GM18858 (cell line): ENCODE results near the gene XRCC2.

Source experiments
- ATAC-seq: cut with Tn5 transposase; IDR thresholded peaks from one replicate; pipeline ENCODE4 v1.9.1; 2021; ENCODE audit not compliant: unreplicated experiment

The XRCC2 gene

GRCh38 chr7:152618427-152618826 lies 57.5 kb downstream of the XRCC2 start:
- ATAC-seq, result no peak

- ATAC-seq, result no peak
Measured at GRCh38 chr7:152617056-152617455, 58.9 kb downstream of the XRCC2 start.

DNA sequence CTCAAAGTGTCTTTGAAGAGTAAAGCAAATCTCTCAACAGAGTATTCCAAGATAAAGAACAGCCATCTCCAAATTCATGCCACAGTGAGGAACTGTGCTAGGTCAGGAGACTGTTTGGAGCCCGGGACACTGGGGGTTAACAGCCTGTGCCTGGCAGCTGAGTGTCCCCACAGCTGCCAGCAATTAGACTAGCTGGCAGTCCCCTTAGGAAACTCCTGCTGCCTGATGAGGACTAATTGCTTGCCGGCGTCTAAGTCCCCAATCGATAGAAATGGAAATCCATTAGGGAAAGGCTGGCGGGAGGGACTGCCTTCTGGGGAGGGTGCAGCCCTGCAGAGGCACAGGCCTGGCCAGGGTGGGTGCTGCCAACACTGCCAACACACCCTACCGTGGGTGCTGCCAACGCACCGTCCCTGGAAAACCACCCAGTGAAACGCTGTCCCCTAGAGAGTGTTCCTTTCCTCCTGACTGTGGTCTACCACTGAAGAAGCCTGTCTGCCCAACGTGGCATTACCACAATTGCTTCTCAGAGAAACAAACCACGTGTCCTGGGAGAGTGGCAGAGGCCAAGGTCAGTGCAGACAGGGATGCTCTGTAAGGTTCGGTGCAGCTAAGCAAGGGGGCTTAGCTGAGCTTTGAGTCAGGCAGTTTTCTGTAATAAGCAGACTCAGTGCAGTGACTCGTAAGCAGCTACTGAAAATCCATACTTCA lies 60.8 kb downstream of the XRCC2 start:
- no peak for ATAC-seq

DNA sequence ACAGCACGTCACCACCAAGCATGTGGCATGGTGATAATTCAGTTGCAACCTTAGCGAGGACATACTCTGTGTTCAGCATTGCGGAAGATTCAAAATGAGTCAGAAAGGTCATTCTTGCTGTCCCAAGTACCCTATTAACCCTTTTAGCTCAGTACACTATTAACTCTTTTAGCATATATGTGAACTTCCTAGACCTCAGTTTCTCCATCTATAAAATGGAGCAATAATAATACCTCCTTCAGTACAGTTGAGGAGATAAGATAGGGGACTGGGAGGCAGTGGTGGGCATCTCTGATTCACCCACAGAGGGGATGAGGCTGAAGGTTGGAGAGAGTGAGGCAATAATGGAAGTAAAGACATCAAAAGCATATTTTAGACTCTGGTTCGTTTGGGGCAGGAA lies 67.3 kb downstream of the XRCC2 start:
- no peak for ATAC-seq

DNA sequence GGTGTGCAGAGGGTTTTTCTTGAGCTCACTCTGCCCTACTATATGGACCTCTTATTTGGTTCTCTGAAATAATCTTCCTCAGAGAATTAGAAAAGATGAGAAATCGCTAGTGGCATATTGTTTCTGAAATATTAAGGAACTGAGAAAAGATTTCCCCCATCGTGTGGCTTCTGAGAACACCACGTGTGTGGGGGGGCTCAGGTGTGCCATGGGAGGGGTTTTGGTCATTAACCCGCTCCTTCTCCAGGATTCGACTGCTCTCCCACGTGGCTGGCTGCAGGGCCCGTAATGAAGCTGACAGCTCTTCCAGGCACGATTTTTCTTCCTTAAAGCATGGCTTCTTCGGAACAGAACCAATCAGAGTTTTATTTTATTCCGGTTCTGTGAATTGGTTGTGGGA lies 67.7 kb downstream of the XRCC2 start:
- ATAC-seq, result no peak

DNA sequence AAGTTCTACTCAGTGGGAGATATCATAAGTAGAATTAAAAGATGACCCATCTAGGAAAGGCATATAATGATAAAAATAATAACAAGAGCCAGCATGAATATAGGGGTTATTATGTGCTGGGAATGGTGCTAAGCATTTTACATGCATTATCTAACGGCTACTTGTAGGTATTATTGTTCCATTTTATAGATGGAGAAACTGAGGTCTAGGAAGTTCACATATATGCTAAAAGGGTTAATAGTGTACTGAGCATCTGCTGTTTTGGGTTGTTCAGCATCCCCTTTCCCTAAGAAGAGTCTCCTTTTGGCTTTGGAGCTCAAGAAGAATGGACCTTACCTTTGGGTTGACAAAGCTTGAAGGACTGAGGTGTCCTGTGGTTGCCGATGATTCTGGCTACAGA lies 68.9 kb downstream of the XRCC2 start:
- no peak for ATAC-seq

- no peak for ATAC-seq
Measured at GRCh38 chr7:152602962-152603361, 73.0 kb downstream of the XRCC2 start.

DNA sequence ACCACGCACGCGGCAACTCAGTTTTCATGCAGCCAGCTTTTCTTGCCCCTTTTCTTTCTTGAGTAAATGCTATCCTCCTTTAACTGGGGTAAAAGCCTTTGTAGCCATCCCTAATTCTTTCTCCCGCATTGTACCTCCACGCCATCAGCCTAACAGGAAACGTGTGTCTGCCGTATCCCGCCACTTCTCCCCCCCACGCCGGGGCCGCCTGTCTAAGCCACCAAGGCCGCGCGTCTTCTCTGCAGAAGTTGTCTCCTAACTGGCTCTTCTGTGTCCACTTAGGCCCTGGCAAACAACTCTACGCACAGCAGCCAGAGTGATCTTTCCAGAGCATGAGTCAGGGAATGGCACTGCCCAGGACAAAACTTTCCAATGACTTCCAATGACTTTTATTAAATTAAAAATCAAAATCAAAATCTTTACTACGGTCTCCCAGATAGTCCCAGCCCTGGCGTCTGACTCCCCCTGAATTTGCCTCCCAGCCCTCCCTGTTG lies 74.6 kb downstream of the XRCC2 start:
- no peak for ATAC-seq

DNA sequence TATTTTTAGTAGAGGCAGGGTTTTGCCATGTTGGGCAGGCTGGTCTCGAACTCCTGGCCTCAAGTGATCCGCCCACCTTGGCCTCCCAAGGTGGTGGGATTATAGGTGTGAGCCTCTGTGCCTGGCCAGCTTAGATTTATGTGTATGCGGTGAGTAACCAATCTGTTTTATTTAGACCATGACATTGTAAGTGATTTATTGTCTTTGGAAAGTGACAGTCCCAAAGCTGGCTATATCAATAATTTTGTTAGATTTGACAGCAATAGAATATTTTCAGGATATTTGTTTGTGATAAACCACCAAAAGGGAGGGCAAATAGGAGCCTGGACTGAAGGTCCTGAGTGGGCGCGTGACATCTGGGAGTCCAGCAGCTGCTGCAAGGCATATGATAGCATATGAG lies 75.7 kb downstream of the XRCC2 start:
- no peak for ATAC-seq

- no peak for ATAC-seq
Measured at GRCh38 chr7:152597507-152597906, 78.4 kb downstream of the XRCC2 start.

DNA sequence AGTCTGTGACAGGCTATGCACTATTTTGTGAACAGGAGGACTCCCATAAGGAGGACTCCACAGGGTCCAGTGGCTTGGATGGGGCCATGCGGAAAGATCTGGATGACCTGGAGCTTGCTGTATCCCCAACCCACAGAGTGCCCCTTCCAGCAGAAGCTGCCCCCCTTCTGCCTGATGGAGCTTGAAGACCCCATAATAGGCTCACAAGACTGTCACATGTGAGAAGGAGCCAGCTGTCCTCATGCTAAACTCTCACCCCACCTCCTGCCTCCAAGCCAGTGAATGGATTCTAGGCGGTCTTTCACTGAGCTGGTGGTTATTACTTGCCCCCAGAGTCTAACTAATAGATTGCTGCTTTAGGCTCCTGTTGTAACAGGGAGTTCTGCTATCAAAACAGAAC lies 79.1 kb downstream of the XRCC2 start:
- no peak for ATAC-seq
